NCI-H146 treated with DMSO at 0.1 percent for 48 hours (cell line): ENCODE measurements around the gene FAM209A.
"Not testable (repeated sequence)": the region's sequence is repeated elsewhere in the genome, so short reads cannot be mapped to it uniquely, and the experiment has no call there.

Experiments used
- DNase-seq: peaks from one replicate; lab custom pipeline; 2025; ENCODE audit not compliant: unreplicated experiment; lab: John Stamatoyannopoulos, UW

FAM209A gene

GRCh38 chr20:56524444-56524843, at the start of gene FAM209A:
Gene FAM209A, plus strand, starts transcription at chr20:56524744. Its CDS starts 65 bp downstream, at chr20:56524809.
- DNase-seq = not testable (repeated sequence)

GRCh38 chr20:56483970-56484369, 40.6 kb upstream of the FAM209A start:
- no peak for DNase-seq

- no peak for DNase-seq
Observed at GRCh38 chr20:56487216-56487615, 37.3 kb upstream of the FAM209A start.

- DNase-seq = no peak
Observed at GRCh38 chr20:56488566-56488965, 36.0 kb upstream of the FAM209A start.

- DNase-seq = no peak
Observed at GRCh38 chr20:56501116-56501515, 23.4 kb upstream of the FAM209A start.

- no peak for DNase-seq
Observed at GRCh38 chr20:56503916-56504315, 20.6 kb upstream of the FAM209A start.

GRCh38 chr20:56504373-56505005, 20.1 kb upstream of the FAM209A start:
- DNase-seq = no peak

- no peak for DNase-seq
Observed at GRCh38 chr20:56506103-56506502, 18.4 kb upstream of the FAM209A start.

GRCh38 chr20:56511926-56512325, 12.6 kb upstream of the FAM209A start:
- no peak for DNase-seq

- DNase-seq = no peak
Observed at GRCh38 chr20:56513161-56514150, 11.1 kb upstream of the FAM209A start.

- no peak for DNase-seq
Observed at GRCh38 chr20:56516631-56517030, 7.9 kb upstream of the FAM209A start.

- DNase-seq = no peak
Observed at GRCh38 chr20:56517211-56517610, 7.3 kb upstream of the FAM209A start.

GRCh38 chr20:56517641-56518040, 6.9 kb upstream of the FAM209A start:
- DNase-seq = no peak

- no peak for DNase-seq
Observed at GRCh38 chr20:56518126-56518525, 6.4 kb upstream of the FAM209A start.

GRCh38 chr20:56518721-56519398, 5.7 kb upstream of the FAM209A start:
- no peak for DNase-seq

- DNase-seq = no peak
Observed at GRCh38 chr20:56519551-56519950, 5.0 kb upstream of the FAM209A start.

- DNase-seq = no peak
Observed at GRCh38 chr20:56520180-56520579, 4.4 kb upstream of the FAM209A start.

- DNase-seq = not testable (repeated sequence)
Observed at GRCh38 chr20:56520746-56521354, 3.7 kb upstream of the FAM209A start.

GRCh38 chr20:56522311-56522710, 2.2 kb upstream of the FAM209A start:
- DNase-seq = no peak

GRCh38 chr20:56527521-56527920, 3.0 kb downstream of the FAM209A start:
- DNase-seq = no peak

GRCh38 chr20:56532946-56533345, 8.4 kb downstream of the FAM209A start, which contains the start of gene FAM209B:
Gene FAM209B, plus strand, starts transcription at chr20:56533246. Its CDS starts 96 bp downstream, at chr20:56533342.
- not testable (repeated sequence) for DNase-seq
